Raji (cell line): ENCODE results near the gene BBX.

ENCODE experiments used
- POLR2A ChIP-seq: IDR thresholded peaks from 2 replicates; pipeline ENCODE4 v1.6.1; 2011; ENCODE audit warnings: low read depth, low read length, control low read depth; ENCODE audit not compliant: insufficient read depth

The BBX gene

GRCh38 chr3:107581230-107581629 lies 58.5 kb downstream of the BBX start:
- TF ChIP-seq POLR2A, result no peak

- TF ChIP-seq POLR2A, result no peak
Measured at GRCh38 chr3:107588217-107588616, 65.5 kb downstream of the BBX start.

GRCh38 chr3:107589454-107589853 lies 66.7 kb downstream of the BBX start:
- TF ChIP-seq POLR2A, result no peak

GRCh38 chr3:107590786-107591185 lies 68.0 kb downstream of the BBX start:
- no peak for TF ChIP-seq POLR2A

GRCh38 chr3:107592073-107592472 lies 69.3 kb downstream of the BBX start:
- TF ChIP-seq POLR2A, result no peak

- no peak for TF ChIP-seq POLR2A
Measured at GRCh38 chr3:107594870-107595269, 72.1 kb downstream of the BBX start.

GRCh38 chr3:107596639-107597038 lies 73.9 kb downstream of the BBX start:
- no peak for TF ChIP-seq POLR2A

GRCh38 chr3:107598926-107599771 lies 76.4 kb downstream of the BBX start:
- no peak for TF ChIP-seq POLR2A

GRCh38 chr3:107599772-107600145 lies 77.0 kb downstream of the BBX start:
- no peak for TF ChIP-seq POLR2A

- TF ChIP-seq POLR2A, result no peak
Measured at GRCh38 chr3:107600780-107601179, 78.0 kb downstream of the BBX start.

GRCh38 chr3:107604057-107604822 lies 81.5 kb downstream of the BBX start:
- no peak for TF ChIP-seq POLR2A

- TF ChIP-seq POLR2A, result no peak
Measured at GRCh38 chr3:107611775-107612469, 89.2 kb downstream of the BBX start.

GRCh38 chr3:107612664-107613084 lies 89.9 kb downstream of the BBX start:
- TF ChIP-seq POLR2A, result no peak

- no peak for TF ChIP-seq POLR2A
Measured at GRCh38 chr3:107619549-107619948, 96.8 kb downstream of the BBX start.

- TF ChIP-seq POLR2A, result no peak
Measured at GRCh38 chr3:107620534-107620933, 97.8 kb downstream of the BBX start.

- no peak for TF ChIP-seq POLR2A
Measured at GRCh38 chr3:107621465-107621864, 98.7 kb downstream of the BBX start.
